KOPT-K1 (cell line): ENCODE data around the gene HYOU1.
"Not testable (repeated sequence)": the region's sequence is repeated elsewhere in the genome, so short reads cannot be mapped to it uniquely, and the experiment has no call there.

Experiments used
- H3K27ac ChIP-seq: fragments of 200-600 bp; sonication (generic); 2 replicates; pipeline ENCODE4 v1.5.1; 2016; ENCODE audit warnings: antibody characterized with exemption, mild to moderate bottlenecking, low read depth, low read length; ENCODE audit not compliant: poor library complexity, severe bottlenecking
- H3K36me3 ChIP-seq: fragments of 200-600 bp; sonication (generic); 2 replicates; pipeline ENCODE4 v1.5.1; 2017; ENCODE audit warnings: antibody characterized with exemption, mild to moderate bottlenecking, low read length, moderate library complexity; ENCODE audit not compliant: insufficient read depth
- H3K9me3 ChIP-seq: fragments of 200-600 bp; sonication (generic); 2 replicates; pipeline ENCODE4 v1.5.1; 2017; ENCODE audit warnings: antibody characterized with exemption, low read length, mild to moderate bottlenecking; ENCODE audit not compliant: insufficient read depth, poor library complexity, severe bottlenecking

HYOU1 gene

GRCh38 chr11:119057000-119057769 lies at the start of gene HYOU1:
Gene HYOU1 (minus strand): TSS chr11:119057205. CDS start chr11:119056160, 1,045 bp downstream.
- H3K9me3 ChIP-seq = no peaks in the 10 kb centered on the region
- H3K27ac ChIP-seq = peak within 1 kb of the TSS; percentile 87
- peaks cover 36% of the 10 kb centered on the region for H3K36me3 ChIP-seq

- Histone ChIP-seq H3K9me3 (no peaks in the 10 kb centered on the region), H3K36me3 (peaks cover 2% of the 10 kb centered on the region; the same call in 1 of the 2 replicates), H3K27ac (no peak overlapping the region)
Measured at GRCh38 chr11:119103793-119104192, 46.8 kb upstream of the HYOU1 start.

GRCh38 chr11:119103161-119103664 lies 46.2 kb upstream of the HYOU1 start:
- H3K27ac ChIP-seq = not testable (repeated sequence)

GRCh38 chr11:119101759-119102423 lies 44.9 kb upstream of the HYOU1 start, which contains the start of gene DPAGT1:
Gene DPAGT1 (minus strand): TSS chr11:119101853. CDS start chr11:119101655, 198 bp downstream.
- no peaks in the 10 kb centered on the region for H3K9me3 ChIP-seq
- peaks cover 21% of the 10 kb centered on the region for H3K36me3 ChIP-seq
- peak within 1 kb of the TSS; percentile 86 for H3K27ac ChIP-seq

More at GRCh38 chr11:119103161-119103664, 46.2 kb upstream of the HYOU1 start:
- not testable (repeated sequence) for H3K9me3 ChIP-seq, H3K36me3 ChIP-seq

- Histone ChIP-seq H3K27ac (peak overlapping the region; percentile 86), H3K36me3 (peaks cover 28% of the 10 kb centered on the region), H3K9me3 (no peaks in the 10 kb centered on the region)
Measured at GRCh38 chr11:119100994-119101758, 44.2 kb upstream of the HYOU1 start.

- H3K36me3 ChIP-seq = peaks cover 28% of the 10 kb centered on the region
- peak overlapping the region; percentile 86 for H3K27ac ChIP-seq
- no peaks in the 10 kb centered on the region for H3K9me3 ChIP-seq
Measured at GRCh38 chr11:119100246-119100970, 43.4 kb upstream of the HYOU1 start.

- Histone ChIP-seq H3K9me3 (no peaks in the 10 kb centered on the region), H3K27ac (no peak overlapping the region)
Measured at GRCh38 chr11:119099711-119100110, 42.7 kb upstream of the HYOU1 start.

GRCh38 chr11:119095066-119095880 lies 38.3 kb upstream of the HYOU1 start:
- no peaks in the 10 kb centered on the region for H3K9me3 ChIP-seq
- peaks cover 64% of the 10 kb centered on the region for H3K36me3 ChIP-seq
- H3K27ac ChIP-seq = peak overlapping the region; percentile 96

More at GRCh38 chr11:119099711-119100110, 42.7 kb upstream of the HYOU1 start:
- H3K36me3 ChIP-seq = peaks cover 28% of the 10 kb centered on the region

- H3K27ac ChIP-seq = peak overlapping the region; percentile 96
- no peaks in the 10 kb centered on the region for H3K9me3 ChIP-seq
- H3K36me3 ChIP-seq = peaks cover 67% of the 10 kb centered on the region
Measured at GRCh38 chr11:119094816-119095065, 37.7 kb upstream of the HYOU1 start.

GRCh38 chr11:119093942-119094815 lies 37.2 kb upstream of the HYOU1 start:
- Histone ChIP-seq H3K36me3 (peaks cover 69% of the 10 kb centered on the region), H3K9me3 (no peaks in the 10 kb centered on the region), H3K27ac (peak overlapping the region; percentile 96)

GRCh38 chr11:119092880-119093842 lies 36.2 kb upstream of the HYOU1 start:
- Histone ChIP-seq H3K27ac (peak overlapping the region; percentile 96), H3K36me3 (peaks cover 60% of the 10 kb centered on the region)

More at GRCh38 chr11:119092880-119093842, 36.2 kb upstream of the HYOU1 start:
- no peaks in the 10 kb centered on the region for H3K9me3 ChIP-seq
